Heart left ventricle (tissue), 16 donors: ENCODE measurements around the gene TMTC2. TPM values are rescaled to one million over a fixed set of nuclear protein-coding genes. Genes with fewer than 3 reads are reported as not detected.

Source experiments
- ATAC-seq, 4 donors: fragments of 200-7000 bp; cut with Tn5 transposase; one replicate each; pipeline ENCODE4 v1.9.1; 2020 to 2022; ENCODE audit warnings: moderate library complexity in 4 of 4, mild to moderate bottlenecking in 3 of 4, moderate number of reproducible peaks in 1 of 4
- DNase-seq, 5 donors: peaks; one replicate each; pipeline ENCODE4 v3.0.0-alpha.2; 2020
- H3K27ac ChIP-seq, 12 donors: fragments of 200-600 bp; sonication (generic) in 4 of 12; one replicate each; pipeline versions ENCODE4 v1.5.0 to v1.8.0; 2016 to 2022; ENCODE audit warnings: mild to moderate bottlenecking in 2 of 12
- H3K27me3 ChIP-seq, 9 donors: fragments of 200-600 bp; sonication (generic) in 2 of 9; one replicate each; pipeline versions ENCODE4 v1.5.1 to v1.8.0; 2016 to 2022; ENCODE audit warnings: mild to moderate bottlenecking in 3 of 9
- H3K36me3 ChIP-seq, 9 donors: fragments of 200-600 bp; sonication (generic) in 2 of 9; one replicate each; pipeline versions ENCODE4 v1.5.0 to v1.8.0; 2018 to 2022; ENCODE audit warnings: mild to moderate bottlenecking in 2 of 9
- H3K4me1 ChIP-seq, 12 donors: fragments of 200-600 bp; sonication (generic) in 4 of 12; one replicate each; pipeline versions ENCODE4 v1.5.0 to v1.8.0; 2016 to 2022; ENCODE audit warnings: mild to moderate bottlenecking in 3 of 12
- H3K4me3 ChIP-seq, 12 donors: fragments of 200-600 bp; sonication (generic) in 4 of 12; one replicate each; pipeline versions ENCODE4 v1.5.0 to v1.8.0; 2017 to 2022; ENCODE audit warnings: mild to moderate bottlenecking in 9 of 12, moderate library complexity in 4 of 12
- H3K9me3 ChIP-seq, 12 donors: fragments of 200-600 bp; sonication (generic) in 4 of 12; one replicate each; pipeline versions ENCODE4 v1.5.0 to v1.8.0; 2016 to 2022; ENCODE audit warnings: mild to moderate bottlenecking in 1 of 12
- POLR2A ChIP-seq, 2 donors: fragments of 450-650 bp; IDR thresholded peaks; one replicate each; pipeline ENCODE4 v1.6.1; 2017; ENCODE audit warnings: antibody characterized with exemption in 2 of 2, mild to moderate bottlenecking in 2 of 2, moderate library complexity in 2 of 2
- WGBS, 4 donors: extraction: QIAGEN DNeasy Blood & Tissue Kit in 2 of 4; methylation state at CpG; one replicate each; pipeline versions ENCODE4 v1.1.5 to v1.1.7; 2013 to 2018; 5-methylcytosine and 5-hydroxymethylcytosine counted together
- intact Hi-C, 10 donors: fragments of 100-400 bp; cut with DNase I; formaldehyde crosslinking; loops; one replicate each; pipeline versions ENCODE4 v1.11.1 to v1.14.2; 2022
- polyA plus RNA-seq, 2 donors: library from polyadenylated mRNA; stranded (reverse); fragments of 200-250 nt; gene quantifications; one replicate each; pipeline ENCODE4 v1.2.3, GENCODE V29; 2013
- total RNA-seq, 9 donors: library from RNA; depleted of rRNA in 2 of 9; stranded (reverse); fragments of >200 nt in 2 of 9; fragmentation: NEBNext Ultra II Directional in 3 of 9; extraction: Animal tissue kit (Norgen Biotek cat#: 25700) in 3 of 9; gene quantifications; one replicate each; pipeline versions ENCODE4 v1.1.0 to v1.2.4, GENCODE V29; 2016 to 2023
- TF ChIP-seq, protein P1 (sequence below), 12 donors: fragments of 200-600 bp; sonication (generic) in 4 of 12; IDR thresholded peaks; one replicate each; pipeline versions ENCODE4 v1.5.0 to v1.8.0; 2018 to 2022; ENCODE audit warnings: antibody characterized with exemption in 12 of 12, mild to moderate bottlenecking in 5 of 12
- donor health status: ischemic (EF 13 %, LVEDD 7.1; RV severe dilation, severe dysfunction).
- donor health status: healthy with polysubstance abuse.
- donor health status: DM: no; HTN: yes; CAD: no.
- donor health status: DM: no; HTN: no; CAD: no.
- donor health status: ischemic (EF 25% LVEDD 6.9; RV normal size, moderate dysfunction).
- donor health status: ischemic (EF 25% LVEDD 5.7; RV mildly dilated, moderate dysfunction).
- donor health status: healthy.
- donor health status: DM: yes; HTN: yes; CAD: no.
- donor health status: ischemic (EF 35%, LVEDD 5.7; RV mildly dilated, moderate dysfunction).
- donor health status: nonischemic (EF 11% LVEDD 7.7; RV severe dilation, severe dysfunction).
- donor health status: DM: yes; HTN: yes; CAD: no.
- donor health status: PGD.
- donor health status: ischemic (EF 29% LVEDD 5.4; RV normal size, mild dysfunction).
- donor health status: nonischemic (EF 23%, LVEDD 6.1; RV moderate dilation, normal function).

The TMTC2 gene
- total and polyA plus RNA-seq, 11 donors: 1.1 to 5.7 (median 3.3) TPM

DNA sequence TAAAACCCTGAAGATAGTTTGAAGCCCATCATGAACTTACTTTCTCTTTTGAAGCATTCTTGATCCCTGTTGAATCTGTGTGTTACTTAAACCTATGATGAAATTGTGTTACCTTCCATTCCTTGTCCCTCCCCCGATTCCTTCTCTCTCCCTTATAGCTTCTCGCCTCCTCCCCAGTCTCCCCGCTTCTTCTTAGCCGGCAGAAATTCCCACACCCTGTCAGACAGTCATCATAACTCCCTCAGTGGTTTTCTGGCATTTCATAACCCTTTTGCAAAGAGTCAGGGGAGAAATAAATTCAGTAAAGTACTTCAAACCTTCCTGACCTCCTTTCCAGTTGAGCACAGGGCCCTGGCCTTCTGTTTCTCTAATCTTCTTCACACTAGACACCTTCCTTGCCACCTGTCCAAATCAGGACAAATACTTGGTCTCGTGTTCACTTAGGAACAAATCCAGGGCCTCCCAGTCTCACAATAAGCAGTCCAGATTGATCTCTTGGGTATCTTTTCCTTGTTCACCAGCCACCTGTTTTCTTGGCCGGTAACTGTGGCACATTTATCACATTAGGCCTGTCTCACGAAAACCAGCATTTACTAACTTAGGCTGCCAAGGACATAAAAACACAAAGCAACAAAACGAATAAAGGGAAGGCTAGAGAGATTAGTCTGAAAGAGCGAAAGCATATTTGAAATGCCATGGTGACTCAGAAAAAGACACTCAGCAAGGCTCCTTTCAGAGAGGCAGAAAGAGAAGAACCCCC, 355.9 kb downstream of the TMTC2 start:
- WGBS, 4 donors: 71 to 86% (median 78%) methylated on average over 9 of the region's 9 CpGs
- ATAC-seq: no peak

DNA sequence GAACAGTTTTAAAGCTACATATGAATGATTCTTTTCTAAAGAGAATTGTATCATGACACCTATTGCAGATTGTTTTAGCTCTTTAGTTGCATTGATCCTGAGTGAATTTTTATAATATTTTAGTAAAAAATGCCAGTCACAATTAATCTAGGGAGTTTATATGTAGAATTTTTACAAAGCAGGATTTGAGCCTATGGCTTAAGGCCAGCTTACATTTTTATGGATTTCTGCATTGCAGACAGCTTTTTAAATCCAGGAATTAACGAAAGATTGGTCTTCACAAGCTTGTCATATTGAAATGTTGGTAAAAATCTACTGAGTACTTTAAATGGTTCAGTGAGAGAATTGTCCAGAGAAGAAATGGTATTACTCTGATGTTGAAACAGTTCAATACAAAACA, 358.0 kb downstream of the TMTC2 start:
- no peak overlapping the region for H3K4me3 ChIP-seq

More for the DNA sequence above, 355.9 kb downstream of the TMTC2 start:
- Histone ChIP-seq H3K27ac (peak overlapping the region in 1 of 12 donors; percentile 61), H3K27me3 (no peaks in the 10 kb centered on the region), H3K9me3 (no peaks in the 10 kb centered on the region), H3K4me1 (no peaks in the 10 kb centered on the region), H3K36me3 (no peaks in the 10 kb centered on the region), H3K4me3 (no peak overlapping the region)
- DNase-seq: no peak
- intact Hi-C loops: no loop called here
- TF ChIP-seq, protein P1, sequence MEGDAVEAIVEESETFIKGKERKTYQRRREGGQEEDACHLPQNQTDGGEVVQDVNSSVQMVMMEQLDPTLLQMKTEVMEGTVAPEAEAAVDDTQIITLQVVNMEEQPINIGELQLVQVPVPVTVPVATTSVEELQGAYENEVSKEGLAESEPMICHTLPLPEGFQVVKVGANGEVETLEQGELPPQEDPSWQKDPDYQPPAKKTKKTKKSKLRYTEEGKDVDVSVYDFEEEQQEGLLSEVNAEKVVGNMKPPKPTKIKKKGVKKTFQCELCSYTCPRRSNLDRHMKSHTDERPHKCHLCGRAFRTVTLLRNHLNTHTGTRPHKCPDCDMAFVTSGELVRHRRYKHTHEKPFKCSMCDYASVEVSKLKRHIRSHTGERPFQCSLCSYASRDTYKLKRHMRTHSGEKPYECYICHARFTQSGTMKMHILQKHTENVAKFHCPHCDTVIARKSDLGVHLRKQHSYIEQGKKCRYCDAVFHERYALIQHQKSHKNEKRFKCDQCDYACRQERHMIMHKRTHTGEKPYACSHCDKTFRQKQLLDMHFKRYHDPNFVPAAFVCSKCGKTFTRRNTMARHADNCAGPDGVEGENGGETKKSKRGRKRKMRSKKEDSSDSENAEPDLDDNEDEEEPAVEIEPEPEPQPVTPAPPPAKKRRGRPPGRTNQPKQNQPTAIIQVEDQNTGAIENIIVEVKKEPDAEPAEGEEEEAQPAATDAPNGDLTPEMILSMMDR (IDR thresholded peaks at IDR 0.05): no peak
- TF ChIP-seq POLR2A (IDR thresholded peaks at IDR 0.05): no peak

DNA sequence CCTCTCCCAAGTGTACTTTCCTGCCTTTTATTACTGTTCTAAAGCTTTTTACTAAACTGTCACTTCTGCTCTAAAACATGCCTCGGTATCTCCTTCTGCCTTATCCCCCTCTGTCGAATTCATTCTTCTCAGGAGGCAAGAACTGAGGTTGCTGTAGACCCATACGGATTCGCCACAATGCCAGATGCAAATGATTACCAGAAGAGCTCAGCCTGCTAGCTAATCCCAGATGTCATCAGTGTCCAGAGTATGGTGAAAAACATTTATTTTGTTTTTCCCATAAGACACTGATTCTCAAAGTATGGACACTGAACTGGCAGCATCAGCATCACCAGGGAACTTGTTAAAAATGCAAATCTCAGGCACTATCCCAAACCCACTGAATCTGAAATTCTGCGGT, 359.3 kb downstream of the TMTC2 start:
- no peak for ATAC-seq
- H3K4me1 ChIP-seq: no peaks in the 10 kb centered on the region

More for the DNA sequence above, 358.0 kb downstream of the TMTC2 start:
- no peaks in the 10 kb centered on the region for H3K4me1 ChIP-seq
- TF ChIP-seq, protein P1 (IDR thresholded peaks at IDR 0.05): no peak
- TF ChIP-seq POLR2A (IDR thresholded peaks at IDR 0.05): no peak
- H3K27me3 ChIP-seq: no peaks in the 10 kb centered on the region
- H3K9me3 ChIP-seq: no peaks in the 10 kb centered on the region
- no peak overlapping the region for H3K27ac ChIP-seq
- no peaks in the 10 kb centered on the region for H3K36me3 ChIP-seq
- DNase-seq (no peak), ATAC-seq (no peak)
- intact Hi-C loops: no loop called here
- 85 to 91% (median 87%) methylated on average over 1 of the region's 1 CpG for WGBS, 4 donors

DNA sequence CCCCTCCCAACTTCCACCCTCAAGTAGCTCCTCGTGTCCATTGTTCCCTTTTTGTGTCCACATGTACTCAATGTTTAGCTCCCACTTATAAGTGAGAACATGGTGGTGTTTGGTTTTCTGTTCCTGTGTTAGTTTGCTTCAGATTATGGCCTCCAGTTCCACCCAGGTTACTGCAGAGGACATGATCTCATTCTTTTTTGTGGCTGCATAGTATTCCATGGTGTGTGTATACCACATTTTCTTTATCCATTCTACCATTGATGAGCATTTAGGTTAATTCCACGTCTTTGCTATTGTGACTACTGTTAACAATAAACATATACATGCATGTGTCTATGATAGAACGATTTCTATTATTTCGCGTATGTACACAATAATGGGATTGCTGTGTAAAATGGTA, 362.6 kb downstream of the TMTC2 start:
- H3K9me3 ChIP-seq: no peaks in the 10 kb centered on the region
- no peaks in the 10 kb centered on the region for H3K36me3 ChIP-seq
- TF ChIP-seq, protein P1 (IDR thresholded peaks at IDR 0.05): no peak
- TF ChIP-seq POLR2A (IDR thresholded peaks at IDR 0.05): no peak
- DNase-seq (no peak), ATAC-seq (no peak)
- WGBS, 4 donors: 95 to 98% (median 96%) methylated on average over 5 of the region's 5 CpGs
- H3K4me1 ChIP-seq: no peaks in the 10 kb centered on the region
- no peak overlapping the region for H3K27ac ChIP-seq
- intact Hi-C loops: no loop called here
- H3K4me3 ChIP-seq: no peak overlapping the region
- H3K27me3 ChIP-seq: no peaks in the 10 kb centered on the region

More for the DNA sequence above, 359.3 kb downstream of the TMTC2 start:
- WGBS, 4 donors: 89 to 95% (median 93%) methylated on average over 5 of the region's 5 CpGs
- TF ChIP-seq, protein P1 (IDR thresholded peaks at IDR 0.05): no peak
- TF ChIP-seq POLR2A (IDR thresholded peaks at IDR 0.05): no peak
- H3K27ac ChIP-seq: no peak overlapping the region
- no peak for DNase-seq
- no peaks in the 10 kb centered on the region for H3K9me3 ChIP-seq
- intact Hi-C loops: no loop called here
- H3K4me3 ChIP-seq: no peak overlapping the region
- no peaks in the 10 kb centered on the region for H3K27me3 ChIP-seq
- no peaks in the 10 kb centered on the region for H3K36me3 ChIP-seq
